Measurements from ENCODE around the gene HIVEP3. TPM values are rescaled to one million over a fixed set of nuclear protein-coding genes. Genes with fewer than 3 reads are reported as not detected.

HIVEP3 gene
- total RNA-seq, 3 donors from 2014 or later = 4.9 to 6.5 (median 6.1) TPM

DNA sequence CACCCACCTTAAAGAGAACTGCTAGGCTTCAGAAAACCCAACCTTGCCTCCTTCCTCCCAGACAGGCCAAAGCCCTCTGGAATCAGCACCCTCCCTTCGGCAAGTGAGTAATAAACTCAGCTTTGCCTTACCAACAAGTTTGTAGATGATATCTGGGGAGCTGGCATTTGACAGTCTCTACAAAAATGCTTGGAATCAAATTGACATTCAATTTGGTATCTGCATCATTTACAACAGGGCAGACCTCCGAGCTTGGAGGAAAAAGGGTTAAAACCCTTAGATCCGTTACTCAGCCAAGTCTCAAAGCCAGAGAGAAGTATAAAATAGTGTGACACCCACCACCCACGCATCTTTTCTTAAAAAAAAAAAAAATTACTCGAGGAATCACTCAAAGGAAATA lies 285.0 kb downstream of the HIVEP3 start:
- intact Hi-C loops (cut with DNase I, micrococcal nuclease) = no loop called here
- Histone ChIP-seq H3K4me1 (ENCODE audit: low read depth) (no peaks in the 10 kb centered on the region), H3K36me3 (ENCODE audit: low read depth) (no peaks in the 10 kb centered on the region), H3K9me3 (no peaks in the 10 kb centered on the region), H3K4me3 (no peak overlapping the region)
- no peak for DNase-seq
- TF ChIP-seq, protein P1, sequence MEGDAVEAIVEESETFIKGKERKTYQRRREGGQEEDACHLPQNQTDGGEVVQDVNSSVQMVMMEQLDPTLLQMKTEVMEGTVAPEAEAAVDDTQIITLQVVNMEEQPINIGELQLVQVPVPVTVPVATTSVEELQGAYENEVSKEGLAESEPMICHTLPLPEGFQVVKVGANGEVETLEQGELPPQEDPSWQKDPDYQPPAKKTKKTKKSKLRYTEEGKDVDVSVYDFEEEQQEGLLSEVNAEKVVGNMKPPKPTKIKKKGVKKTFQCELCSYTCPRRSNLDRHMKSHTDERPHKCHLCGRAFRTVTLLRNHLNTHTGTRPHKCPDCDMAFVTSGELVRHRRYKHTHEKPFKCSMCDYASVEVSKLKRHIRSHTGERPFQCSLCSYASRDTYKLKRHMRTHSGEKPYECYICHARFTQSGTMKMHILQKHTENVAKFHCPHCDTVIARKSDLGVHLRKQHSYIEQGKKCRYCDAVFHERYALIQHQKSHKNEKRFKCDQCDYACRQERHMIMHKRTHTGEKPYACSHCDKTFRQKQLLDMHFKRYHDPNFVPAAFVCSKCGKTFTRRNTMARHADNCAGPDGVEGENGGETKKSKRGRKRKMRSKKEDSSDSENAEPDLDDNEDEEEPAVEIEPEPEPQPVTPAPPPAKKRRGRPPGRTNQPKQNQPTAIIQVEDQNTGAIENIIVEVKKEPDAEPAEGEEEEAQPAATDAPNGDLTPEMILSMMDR (IDR thresholded peaks at IDR 0.05) = no peak
- ATAC-seq = no peak

DNA sequence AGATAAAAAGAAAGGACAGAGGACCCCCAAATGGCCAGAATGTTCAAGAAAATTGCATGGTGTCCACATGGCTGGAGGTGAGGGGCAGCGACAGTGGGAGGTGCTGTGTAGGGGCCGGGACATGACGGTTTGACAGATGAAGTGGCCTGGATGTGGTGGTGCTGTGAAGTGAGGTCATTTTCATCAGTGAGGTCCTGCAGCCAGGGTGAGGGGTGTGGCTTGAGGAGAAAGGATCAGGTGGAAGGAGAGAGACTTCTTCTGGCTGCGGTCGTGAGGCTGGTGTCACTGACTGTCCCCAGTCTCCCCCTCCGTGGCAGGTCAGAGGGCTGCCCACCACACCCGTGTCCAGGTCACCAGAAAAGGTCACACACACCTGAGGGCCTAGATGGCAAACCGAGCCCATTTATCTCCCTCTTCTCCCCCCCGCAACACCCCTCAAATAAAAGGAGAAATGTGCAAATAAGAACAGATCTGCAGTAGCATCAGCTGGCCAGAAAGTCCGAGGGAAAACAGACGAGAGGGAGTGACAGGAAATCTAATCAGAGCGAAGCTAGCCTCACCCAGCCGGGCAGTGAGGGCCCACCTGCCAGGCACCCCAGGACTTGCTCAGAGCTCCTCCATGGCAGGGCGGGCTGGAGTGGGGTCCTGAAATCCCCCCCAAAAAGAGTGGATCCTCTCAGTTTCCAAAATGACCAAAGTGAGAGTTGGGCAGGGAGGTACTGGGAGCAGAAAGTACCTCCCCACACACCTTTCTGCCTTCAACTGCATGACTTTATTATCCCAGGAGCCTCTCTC lies 285.7 kb downstream of the HIVEP3 start:
- intact Hi-C loops (cut with DNase I, micrococcal nuclease) = no loop called here
- no peaks in the 10 kb centered on the region for H3K4me1 ChIP-seq (ENCODE audit: low read depth)
- no peaks in the 10 kb centered on the region for H3K9me3 ChIP-seq
- no peak for ATAC-seq
- TF ChIP-seq, protein P1 (IDR thresholded peaks at IDR 0.05) = no peak
- no peak for DNase-seq
- no peaks in the 10 kb centered on the region for H3K36me3 ChIP-seq (ENCODE audit: low read depth)
- H3K4me3 ChIP-seq = no peak overlapping the region

DNA sequence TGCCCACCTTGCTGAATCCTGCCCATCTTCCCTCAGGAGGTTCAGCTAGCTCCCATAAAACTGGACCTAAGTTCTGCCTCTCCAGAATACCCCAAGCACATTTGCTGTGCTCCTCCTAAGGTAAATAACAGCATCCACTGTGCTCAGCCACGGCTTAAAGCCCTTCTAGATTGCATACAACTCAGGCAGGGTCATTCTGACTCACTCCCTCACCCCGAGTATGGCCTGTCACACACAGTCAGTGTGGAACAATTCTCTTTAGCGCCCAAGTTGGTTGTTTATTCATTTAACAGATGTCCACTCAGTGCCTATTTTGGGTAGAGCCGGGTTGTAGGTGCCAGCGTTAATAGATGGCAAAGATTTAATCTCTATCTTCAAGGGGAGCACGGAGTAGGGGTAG lies 286.8 kb downstream of the HIVEP3 start:
- no peak for DNase-seq
- no peak for ATAC-seq
- no peak overlapping the region for H3K4me3 ChIP-seq
- TF ChIP-seq, protein P1 (IDR thresholded peaks at IDR 0.05) = no peak
- no peaks in the 10 kb centered on the region for H3K36me3 ChIP-seq (ENCODE audit: low read depth)
- H3K9me3 ChIP-seq = no peaks in the 10 kb centered on the region
- H3K4me1 ChIP-seq (ENCODE audit: low read depth) = no peaks in the 10 kb centered on the region
- intact Hi-C loops (cut with DNase I, micrococcal nuclease) = no loop called here

DNA sequence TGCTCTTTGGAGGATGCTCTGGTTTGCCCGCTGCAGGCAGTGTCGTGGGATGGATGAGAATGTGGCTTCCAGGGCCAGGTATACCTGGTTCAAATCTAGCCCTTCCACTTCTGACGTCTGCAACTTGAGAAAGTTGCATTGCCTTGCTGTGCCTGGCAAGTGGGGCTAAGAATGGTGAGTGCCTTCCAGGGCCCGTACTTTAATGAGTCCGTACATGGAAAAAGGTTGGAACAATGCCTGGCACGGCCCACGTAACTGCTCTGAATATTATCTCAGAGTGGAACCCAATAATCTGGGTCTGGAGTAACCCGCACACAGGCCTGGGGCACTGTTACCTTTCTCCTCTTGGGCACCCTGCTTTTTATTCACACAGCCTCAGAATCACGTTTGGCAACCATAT lies 287.6 kb downstream of the HIVEP3 start:
- no peak for ATAC-seq
- TF ChIP-seq, protein P1 (IDR thresholded peaks at IDR 0.05) = no peak
- intact Hi-C loops (cut with DNase I, micrococcal nuclease) = no loop called here

DNA sequence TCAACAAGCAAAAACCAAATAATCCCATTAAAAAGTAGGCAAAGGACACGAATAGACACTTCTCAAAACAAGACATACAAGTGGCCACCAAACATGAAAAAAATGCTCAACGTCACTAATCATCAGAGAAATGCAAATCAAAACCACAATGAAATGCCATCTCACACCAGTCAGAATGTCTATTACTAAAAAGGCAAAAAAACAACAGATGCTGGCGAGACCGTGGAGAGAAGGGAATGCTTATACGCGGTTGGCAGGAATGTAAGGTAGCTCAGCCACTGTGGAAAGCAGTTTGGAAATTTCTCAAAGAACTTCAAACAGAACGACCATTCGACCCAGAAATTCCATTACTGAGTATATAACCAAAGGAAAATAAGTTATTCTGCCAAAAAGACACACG lies 289.2 kb downstream of the HIVEP3 start:
- TF ChIP-seq, protein P1 (IDR thresholded peaks at IDR 0.05) = no peak
- Histone ChIP-seq H3K9me3 (no peaks in the 10 kb centered on the region), H3K36me3 (ENCODE audit: low read depth) (no peaks in the 10 kb centered on the region), H3K4me3 (no peak overlapping the region), H3K4me1 (ENCODE audit: low read depth) (no peaks in the 10 kb centered on the region)
- intact Hi-C loops (cut with DNase I, micrococcal nuclease) = no loop called here
- no peak for ATAC-seq
- DNase-seq = no peak

More for the DNA sequence above, 287.6 kb downstream of the HIVEP3 start:
- no peak for DNase-seq
- Histone ChIP-seq H3K36me3 (ENCODE audit: low read depth) (no peaks in the 10 kb centered on the region), H3K4me3 (no peak overlapping the region), H3K4me1 (ENCODE audit: low read depth) (no peaks in the 10 kb centered on the region), H3K9me3 (no peaks in the 10 kb centered on the region)

Data from mucosa of descending colon (tissue), 3 donors.